Body of pancreas (tissue), 4 donors: Measurements from ENCODE around the gene PLA2G2F. TPM values are rescaled to one million over a fixed set of nuclear protein-coding genes. Genes with fewer than 3 reads are reported as not detected.

Experiments
- ATAC-seq: fragments of 150-250 bp; one replicate; pipeline ENCODE4 v1.9.1; 2016
- DNase-seq, 4 donors: peaks; one replicate each; pipeline ENCODE4 v3.0.0-alpha.2; 2019
- H3K27ac ChIP-seq, 4 donors: fragments of 200-600 bp; sonication (generic); 1 replicate in 3 of 4; 2 replicates in 1 of 4; pipeline versions ENCODE4 v1.5.1 to v1.6.1; 2016 to 2019; ENCODE audit warnings: mild to moderate bottlenecking in 1 of 4, mixed read lengths in 1 of 4, moderate library complexity in 1 of 4
- H3K27me3 ChIP-seq, 2 donors: fragments of 200-600 bp; sonication (generic); one replicate each; pipeline ENCODE4 v1.6.0; 2016; ENCODE audit warnings: mild to moderate bottlenecking in 1 of 2
- H3K36me3 ChIP-seq, 2 donors: fragments of 200-600 bp; sonication (generic); replicated peaks in 1 of 2; 2 replicates each; pipeline ENCODE4 v1.5.1; 2016; ENCODE audit warnings: low read depth in 2 of 2; ENCODE audit not compliant: insufficient read depth in 1 of 2
- H3K4me1 ChIP-seq: fragments of 200-600 bp; sonication (generic); one replicate; pipeline ENCODE4 v1.6.0; 2016
- H3K4me3 ChIP-seq, 2 donors: fragments of 200-600 bp; sonication (generic); 1 replicate in 1 of 2; 2 replicates in 1 of 2; pipeline ENCODE4 v1.5.1; 2016 to 2019
- H3K9me3 ChIP-seq, 3 donors: fragments of 200-600 bp; sonication (generic); 1 replicate in 2 of 3; 2 replicates in 1 of 3; pipeline ENCODE4 v1.5.1; 2016
- POLR2A ChIP-seq, 3 donors: fragments of 450-650 bp; IDR thresholded peaks; one replicate each; pipeline ENCODE4 v1.6.1; 2016; ENCODE audit warnings: antibody characterized with exemption in 3 of 3, mild to moderate bottlenecking in 2 of 3
- WGBS, 2 donors: methylation state at CpG; one replicate each; pipeline ENCODE4 v1.1.5; 2017; 5-methylcytosine and 5-hydroxymethylcytosine counted together
- intact Hi-C: fragments of 100-400 bp; cut with DNase I; formaldehyde crosslinking; loops from one replicate; pipeline ENCODE4 v1.15.1; 2023
- total RNA-seq, 2 donors: library from RNA; depleted of rRNA; stranded (reverse); fragments of >200 nt; gene quantifications; one replicate each; pipeline ENCODE4 v1.1.0, GENCODE V29; 2016
- TF ChIP-seq, protein P1 (sequence below), 7 experiments: fragments of 450-650 bp in 4 of 7; fragments of 200-600 bp in 3 of 7; sonication (generic) in 3 of 7; IDR thresholded peaks; one replicate each; pipeline ENCODE4 v1.5.1; 2016 to 2019; ENCODE audit warnings: antibody characterized with exemption in 7 of 7

Gene PLA2G2F
- total RNA-seq, 2 donors from 2014 or later, result not detected

DNA sequence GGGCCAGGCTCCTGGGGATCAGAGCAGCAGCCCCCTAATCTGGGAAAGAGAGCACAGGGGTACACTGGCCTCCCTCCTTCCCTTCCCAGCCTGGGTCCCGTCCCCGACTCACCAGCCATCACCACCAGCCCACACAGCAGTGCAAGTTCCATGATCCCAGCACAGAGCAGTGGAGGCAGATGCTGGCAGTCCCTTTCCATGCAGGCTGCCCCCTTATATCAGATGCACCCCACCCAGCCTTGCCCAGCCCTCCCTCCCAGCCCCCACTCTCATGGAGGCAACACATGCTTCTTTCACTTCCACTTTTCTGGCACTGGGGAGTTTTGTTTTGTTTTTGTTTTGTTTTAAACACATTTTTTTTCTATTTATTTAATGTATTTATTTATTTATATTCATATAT is 19.8 kb upstream of the PLA2G2F start, which contains the start of gene PLA2G2D:
TSS of gene PLA2G2D (minus strand) at position 190 of the 400 bp plus-strand sequence. CDS start at position 152, 38 bp downstream.
- ATAC-seq, result no peak
- WGBS, 2 donors, result 74 to 95% methylated on average over 2 of the region's 2 CpGs

DNA sequence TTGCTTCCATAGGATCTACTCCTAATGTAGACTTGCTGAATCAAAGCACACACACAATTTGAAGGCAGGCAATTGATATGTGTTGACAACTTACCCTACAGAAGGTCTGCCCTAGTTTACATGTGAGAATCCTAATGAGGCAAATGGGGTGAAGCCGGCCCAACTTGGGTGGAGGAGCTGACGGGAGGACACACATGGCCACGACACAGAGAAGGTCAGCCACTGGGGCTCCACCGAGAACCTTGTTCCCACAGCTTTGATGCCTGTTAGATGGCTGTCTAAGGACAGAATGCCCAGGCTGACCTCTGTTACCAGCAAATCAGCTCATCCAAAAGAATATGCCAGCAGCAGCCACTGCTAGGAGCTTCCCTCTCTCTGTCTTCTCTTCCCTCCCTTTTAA is 18.3 kb upstream of the PLA2G2F start:
- no peaks in the 10 kb centered on the region for H3K4me1 ChIP-seq
- H3K27me3 ChIP-seq, result no peaks in the 10 kb centered on the region
- intact Hi-C loops, result no loop called here
- WGBS, 2 donors, result 67 to 86% methylated on average over 4 of the region's 4 CpGs
- no peaks in the 10 kb centered on the region for H3K36me3 ChIP-seq
- DNase-seq, result no peak
- H3K4me3 ChIP-seq, result no peak overlapping the region
- H3K27ac ChIP-seq, result no peak overlapping the region
- TF ChIP-seq POLR2A (IDR thresholded peaks at IDR 0.05), result no peak
- TF ChIP-seq, protein P1, sequence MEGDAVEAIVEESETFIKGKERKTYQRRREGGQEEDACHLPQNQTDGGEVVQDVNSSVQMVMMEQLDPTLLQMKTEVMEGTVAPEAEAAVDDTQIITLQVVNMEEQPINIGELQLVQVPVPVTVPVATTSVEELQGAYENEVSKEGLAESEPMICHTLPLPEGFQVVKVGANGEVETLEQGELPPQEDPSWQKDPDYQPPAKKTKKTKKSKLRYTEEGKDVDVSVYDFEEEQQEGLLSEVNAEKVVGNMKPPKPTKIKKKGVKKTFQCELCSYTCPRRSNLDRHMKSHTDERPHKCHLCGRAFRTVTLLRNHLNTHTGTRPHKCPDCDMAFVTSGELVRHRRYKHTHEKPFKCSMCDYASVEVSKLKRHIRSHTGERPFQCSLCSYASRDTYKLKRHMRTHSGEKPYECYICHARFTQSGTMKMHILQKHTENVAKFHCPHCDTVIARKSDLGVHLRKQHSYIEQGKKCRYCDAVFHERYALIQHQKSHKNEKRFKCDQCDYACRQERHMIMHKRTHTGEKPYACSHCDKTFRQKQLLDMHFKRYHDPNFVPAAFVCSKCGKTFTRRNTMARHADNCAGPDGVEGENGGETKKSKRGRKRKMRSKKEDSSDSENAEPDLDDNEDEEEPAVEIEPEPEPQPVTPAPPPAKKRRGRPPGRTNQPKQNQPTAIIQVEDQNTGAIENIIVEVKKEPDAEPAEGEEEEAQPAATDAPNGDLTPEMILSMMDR (IDR thresholded peaks at IDR 0.05), result no peak
- ATAC-seq, result no peak
- no peaks in the 10 kb centered on the region for H3K9me3 ChIP-seq

More for the DNA sequence above, 19.8 kb upstream of the PLA2G2F start, which contains the start of gene PLA2G2D:
- H3K4me1 ChIP-seq, result no peaks in the 10 kb centered on the region
- no peak within 1 kb of the TSS for H3K4me3 ChIP-seq
- H3K9me3 ChIP-seq, result no peaks in the 10 kb centered on the region
- intact Hi-C loops, result no loop called here
- TF ChIP-seq POLR2A (IDR thresholded peaks at IDR 0.05), result no peak
- TF ChIP-seq, protein P1 (IDR thresholded peaks at IDR 0.05), result no peak
- H3K27me3 ChIP-seq, result no peaks in the 10 kb centered on the region
- no peaks in the 10 kb centered on the region for H3K36me3 ChIP-seq
- no peak for DNase-seq
- H3K27ac ChIP-seq, result no peak within 1 kb of the TSS

DNA sequence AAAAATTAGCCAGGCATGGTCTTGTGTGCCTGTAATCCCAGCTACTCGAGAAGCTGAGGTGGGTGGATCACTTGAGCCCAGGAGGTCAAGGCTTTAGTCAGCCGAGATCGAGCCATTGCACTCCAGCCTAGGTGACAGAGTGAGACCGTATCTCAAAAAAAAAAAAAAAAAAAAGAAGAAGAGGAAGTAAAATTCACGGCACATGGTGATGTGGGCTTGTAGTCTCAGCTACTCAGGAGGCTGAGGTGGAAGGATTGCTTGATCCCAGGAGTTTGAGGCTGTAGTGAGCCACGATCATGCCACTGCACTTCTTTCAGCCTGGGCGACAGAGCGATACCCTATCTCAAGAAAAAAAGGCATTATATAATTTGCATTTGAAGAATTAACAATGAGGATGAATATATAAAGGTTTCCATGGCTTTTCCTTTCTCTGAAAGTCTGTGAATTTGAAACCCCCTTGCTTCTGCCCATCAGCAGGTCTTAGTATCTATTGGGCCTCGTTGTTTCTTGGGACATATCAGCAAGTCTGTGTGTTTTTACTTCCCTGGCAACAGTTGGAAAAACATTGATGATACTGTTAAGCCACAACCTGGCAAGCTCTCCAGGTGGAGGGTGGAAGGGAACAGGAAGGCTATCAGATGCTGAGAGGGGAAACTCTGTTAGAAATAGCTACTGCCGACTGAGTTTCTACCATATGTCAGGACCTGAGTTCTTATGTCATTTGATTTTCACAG is 15.2 kb upstream of the PLA2G2F start:
- DNase-seq, result no peak
- Histone ChIP-seq H3K4me3 (no peak overlapping the region), H3K9me3 (no peaks in the 10 kb centered on the region), H3K4me1 (no peaks in the 10 kb centered on the region), H3K27me3 (no peaks in the 10 kb centered on the region), H3K27ac (no peak overlapping the region), H3K36me3 (no peaks in the 10 kb centered on the region)
- intact Hi-C loops, result no loop called here
- ATAC-seq, result no peak
- 49 to 57% methylated on average over 10 of the region's 10 CpGs for WGBS, 2 donors
- no peak for TF ChIP-seq POLR2A (IDR thresholded peaks at IDR 0.05)
- TF ChIP-seq, protein P1 (IDR thresholded peaks at IDR 0.05), result no peak

DNA sequence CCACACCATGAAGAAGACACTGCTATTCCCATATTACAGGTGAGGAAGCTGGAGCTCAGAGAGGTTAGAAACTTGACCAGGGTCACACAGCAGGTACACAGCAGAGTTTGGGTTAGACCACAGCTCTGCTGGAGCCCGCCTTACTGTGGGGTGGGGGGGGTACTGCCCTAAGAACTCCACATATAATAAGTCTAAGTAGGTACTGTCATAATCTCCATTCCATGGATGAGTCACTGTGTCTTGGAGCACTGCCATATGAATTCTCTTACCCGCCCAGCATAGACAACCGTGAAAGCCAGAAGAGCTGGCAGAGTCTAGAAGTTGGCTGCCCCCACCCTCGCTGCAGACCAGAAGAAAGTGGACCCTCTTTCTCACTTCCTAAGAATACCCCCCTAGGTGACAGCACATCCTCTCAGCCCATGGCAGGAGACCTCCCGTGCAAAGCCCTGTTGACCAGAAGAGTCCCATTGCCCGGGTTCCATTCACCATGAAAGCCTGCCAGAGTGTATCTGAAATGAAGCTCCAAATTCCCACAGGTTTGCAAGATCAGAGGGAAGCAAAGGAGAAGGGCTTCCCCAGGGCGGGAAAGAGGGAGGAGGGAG is 14.6 kb upstream of the PLA2G2F start:
- peak in 2 of 4 donors; percentile 22 to 24 for DNase-seq
- intact Hi-C loops, result no loop called here
- H3K27me3 ChIP-seq, result no peaks in the 10 kb centered on the region
- no peaks in the 10 kb centered on the region for H3K36me3 ChIP-seq
- no peak overlapping the region for H3K4me3 ChIP-seq
- no peak overlapping the region for H3K27ac ChIP-seq
- TF ChIP-seq, protein P1 (IDR thresholded peaks at IDR 0.05), result no peak
- TF ChIP-seq POLR2A (IDR thresholded peaks at IDR 0.05), result no peak
- no peak for ATAC-seq
- no peaks in the 10 kb centered on the region for H3K4me1 ChIP-seq
- H3K9me3 ChIP-seq, result no peaks in the 10 kb centered on the region
- WGBS, 2 donors, result 57 to 69% methylated on average over 7 of the region's 7 CpGs
